Measurements from ENCODE around the gene CNKSR3.

Gene CNKSR3

GRCh38 chr6:154440022-154440421, 70.5 kb downstream of the CNKSR3 start:
- H3K4me1 ChIP-seq (ENCODE audit: insufficient read depth, low read length), result no peaks in the 10 kb centered on the region
- no peak for TF ChIP-seq EZH2 (IDR thresholded peaks at IDR 0.05; ENCODE audit: borderline replicate concordance, low read depth, low read length, severe bottlenecking)
- TF ChIP-seq CTCF (IDR thresholded peaks at IDR 0.05; ENCODE audit: borderline replicate concordance, extremely low read depth, low read length, poor library complexity, severe bottlenecking), result no peak
- no peaks in the 10 kb centered on the region for H3K36me3 ChIP-seq (ENCODE audit: insufficient read depth, low read length)
- H3K9ac ChIP-seq (ENCODE audit: low read depth, low read length), result no peak overlapping the region
- no peaks in the 10 kb centered on the region for H3K79me2 ChIP-seq (ENCODE audit: insufficient read depth, low read length)
- no peak overlapping the region for H2AFZ ChIP-seq (ENCODE audit: low read depth, low read length)
- no peak for DNase-seq
- no peak overlapping the region for H3K4me3 ChIP-seq (ENCODE audit: low read depth in 1 of 2, low read length in 2 of 2)
- H3K27ac ChIP-seq (ENCODE audit: low read length), result no peak overlapping the region
- ATAC-seq (ENCODE audit: insufficient read depth, low read depth), result no peak
- no peaks in the 10 kb centered on the region for H3K9me3 ChIP-seq (ENCODE audit: insufficient read depth, low read length, severe bottlenecking)
- H4K20me1 ChIP-seq (ENCODE audit: insufficient read depth, low read length), result no peaks in the 10 kb centered on the region
- H3K27me3 ChIP-seq (ENCODE audit: insufficient read depth, low read length, poor library complexity), result peaks cover 2% of the 10 kb centered on the region
- no peak overlapping the region for H3K4me2 ChIP-seq (ENCODE audit: insufficient read depth, low read length)

- no peak for DNase-seq
- Histone ChIP-seq H3K27ac (ENCODE audit: low read length) (no peak overlapping the region), H3K36me3 (ENCODE audit: insufficient read depth, low read length) (no peaks in the 10 kb centered on the region), H3K4me1 (ENCODE audit: insufficient read depth, low read length) (no peaks in the 10 kb centered on the region), H3K4me3 (ENCODE audit: low read depth in 1 of 2, low read length in 2 of 2) (no peak overlapping the region), H3K79me2 (ENCODE audit: insufficient read depth, low read length) (no peaks in the 10 kb centered on the region), H2AFZ (ENCODE audit: low read depth, low read length) (no peak overlapping the region), H3K9ac (ENCODE audit: low read depth, low read length) (no peak overlapping the region), H3K4me2 (ENCODE audit: insufficient read depth, low read length) (no peak overlapping the region), H3K27me3 (ENCODE audit: insufficient read depth, low read length, poor library complexity) (peaks cover 2% of the 10 kb centered on the region), H3K9me3 (ENCODE audit: insufficient read depth, low read length, severe bottlenecking) (no peaks in the 10 kb centered on the region), H4K20me1 (ENCODE audit: insufficient read depth, low read length) (no peaks in the 10 kb centered on the region)
- TF ChIP-seq EZH2 (IDR thresholded peaks at IDR 0.05; ENCODE audit: borderline replicate concordance, low read depth, low read length, severe bottlenecking), result no peak
- no peak for TF ChIP-seq CTCF (IDR thresholded peaks at IDR 0.05; ENCODE audit: borderline replicate concordance, extremely low read depth, low read length, poor library complexity, severe bottlenecking)
- ATAC-seq (ENCODE audit: insufficient read depth, low read depth), result no peak
These were observed 71.5 kb downstream of the CNKSR3 start for GRCh38 chr6:154438882-154439415.

GRCh38 chr6:154435400-154435945, 75.0 kb downstream of the CNKSR3 start:
- ATAC-seq (ENCODE audit: insufficient read depth, low read depth) (no peak), DNase-seq (no peak)
- Histone ChIP-seq H3K4me3 (ENCODE audit: low read depth in 1 of 2, low read length in 2 of 2) (no peak overlapping the region), H3K4me1 (ENCODE audit: insufficient read depth, low read length) (no peaks in the 10 kb centered on the region), H3K4me2 (ENCODE audit: insufficient read depth, low read length) (no peak overlapping the region), H3K27me3 (ENCODE audit: insufficient read depth, low read length, poor library complexity) (peaks cover 2% of the 10 kb centered on the region), H3K9ac (ENCODE audit: low read depth, low read length) (no peak overlapping the region), H3K27ac (ENCODE audit: low read length) (no peak overlapping the region), H3K36me3 (ENCODE audit: insufficient read depth, low read length) (no peaks in the 10 kb centered on the region), H4K20me1 (ENCODE audit: insufficient read depth, low read length) (no peaks in the 10 kb centered on the region), H2AFZ (ENCODE audit: low read depth, low read length) (no peak overlapping the region), H3K79me2 (ENCODE audit: insufficient read depth, low read length) (no peaks in the 10 kb centered on the region), H3K9me3 (ENCODE audit: insufficient read depth, low read length, severe bottlenecking) (no peaks in the 10 kb centered on the region)
- no peak for TF ChIP-seq CTCF (IDR thresholded peaks at IDR 0.05; ENCODE audit: borderline replicate concordance, extremely low read depth, low read length, poor library complexity, severe bottlenecking)
- TF ChIP-seq EZH2 (IDR thresholded peaks at IDR 0.05; ENCODE audit: borderline replicate concordance, low read depth, low read length, severe bottlenecking), result no peak

Data from DND-41 (cell line).